Ramos (cell line): Measurements from ENCODE around the gene MTFR1L.
"Not testable (repeated sequence)": the region's sequence is repeated elsewhere in the genome, so short reads cannot be mapped to it uniquely, and the experiment has no call there.

Experiments used
- in situ Hi-C: fragments of 300-500 bp; cut with MboI; formaldehyde crosslinking; loops from one replicate; pipeline ENCODE4 v1.14.3; 2022; ENCODE audit warnings: low sequenced_read_pairs; ENCODE audit not compliant: unreplicated experiment

MTFR1L gene

GRCh38 chr1:25817840-25818501, 1.8 kb upstream of the MTFR1L start:
- in situ Hi-C loops: loop anchor here (25.0 kb wide), 1 partner anchor 406 kb away; the partner anchor contains the start of gene RHCE

GRCh38 chr1:25818569-25818968, 1.2 kb upstream of the MTFR1L start:
- in situ Hi-C loops: loop anchor here (25.0 kb wide), 1 partner anchor 406 kb away; the partner anchor contains the start of gene RHCE

- in situ Hi-C loops: loop anchor here (10.0 to 25.0 kb wide), 2 partner anchors 184 to 408 kb away; partner anchors contain the start of gene RHCE
These were observed 725 bp downstream of the MTFR1L start for GRCh38 chr1:25820247-25821111.

- in situ Hi-C loops: loop anchor here (10.0 to 25.0 kb wide), 2 partner anchors 184 to 409 kb away; partner anchors contain the start of gene RHCE
These were observed 1.3 kb downstream of the MTFR1L start for GRCh38 chr1:25821112-25821476.

GRCh38 chr1:25821630-25822091, 1.9 kb downstream of the MTFR1L start:
- in situ Hi-C loops: loop anchor here (10.0 to 25.0 kb wide), 2 partner anchors 183 to 409 kb away; partner anchors contain the start of gene RHCE

- in situ Hi-C loops: loop anchor here (10.0 kb wide), 1 partner anchor 179 kb away; no protein-coding TSS in a partner anchor
These were observed 5.9 kb downstream of the MTFR1L start for GRCh38 chr1:25825605-25826004.

- in situ Hi-C loops: loop anchor here (10.0 kb wide), 1 partner anchor 178 kb away; no protein-coding TSS in a partner anchor
These were observed 6.8 kb downstream of the MTFR1L start for GRCh38 chr1:25826571-25826970.

GRCh38 chr1:25828491-25828890, 8.7 kb downstream of the MTFR1L start:
- in situ Hi-C loops: loop anchor here (10.0 kb wide), 1 partner anchor 176 kb away; no protein-coding TSS in a partner anchor

GRCh38 chr1:25829046-25829445, 9.3 kb downstream of the MTFR1L start:
- in situ Hi-C loops: loop anchor here (10.0 kb wide), 1 partner anchor 176 kb away; no protein-coding TSS in a partner anchor

- in situ Hi-C loops: no loop called here
These were observed 11.9 kb downstream of the MTFR1L start for GRCh38 chr1:25831569-25832196.

GRCh38 chr1:25832336-25833037, 12.7 kb downstream of the MTFR1L start:
- in situ Hi-C loops: no loop called here

GRCh38 chr1:25833158-25833557, 13.4 kb downstream of the MTFR1L start:
- in situ Hi-C loops: no loop called here

GRCh38 chr1:25834894-25835293, 15.1 kb downstream of the MTFR1L start:
- in situ Hi-C loops: no loop called here

- in situ Hi-C loops: no loop called here
These were observed 16.9 kb downstream of the MTFR1L start for GRCh38 chr1:25836695-25837094.

GRCh38 chr1:25837262-25837875, 17.6 kb downstream of the MTFR1L start:
- in situ Hi-C loops: no loop called here

- in situ Hi-C loops: not testable (repeated sequence)
These were observed 20.1 kb downstream of the MTFR1L start for GRCh38 chr1:25839808-25840207.

GRCh38 chr1:25843483-25843882, 23.7 kb downstream of the MTFR1L start:
- in situ Hi-C loops: no loop called here

- in situ Hi-C loops: no loop called here
These were observed 25.0 kb downstream of the MTFR1L start for GRCh38 chr1:25844536-25845337.
